CD4-positive, alpha-beta T cell (primary cell): Measurements from ENCODE around the gene OR2F1. TPM values are rescaled to one million over a fixed set of nuclear protein-coding genes. Genes with fewer than 3 reads are reported as not detected.

ENCODE experiments used
- ATAC-seq: fragments of 200-7000 bp; cut with Tn5 transposase; one replicate; pipeline ENCODE4 v1.10.0; 2022; ENCODE audit warnings: mild to moderate bottlenecking; ENCODE audit not compliant: poor library complexity
- CTCF ChIA-PET: fragments of 350-600 bp; sonication (Branson Sonifier 250); formaldehyde crosslinking; loops from one replicate; lab custom pipeline; 2021; ENCODE audit warnings: antibody characterized with exemption, inconsistent platforms; lab: Charles Lee
- POLR2A ChIA-PET: fragments of 350-600 bp; sonication (Branson Sonifier 250); formaldehyde crosslinking; loops from one replicate; lab custom pipeline; 2021; ENCODE audit warnings: antibody characterized with exemption, inconsistent platforms; lab: Charles Lee
- DNase-seq, 14 experiments: peaks; one replicate each; pipeline ENCODE4 v3.0.0-alpha.2; 2013 to 2020; ENCODE audit warnings: mixed read lengths in 2 of 14
- H3K27ac ChIP-seq, 2 donors: one replicate each; pipeline versions ENCODE4 v1.5.1 to v1.7.0; 2013; ENCODE audit warnings: low read length in 2 of 2, low read depth in 1 of 2, mild to moderate bottlenecking in 1 of 2
- H3K27me3 ChIP-seq, 2 experiments: 1 replicate in 1 of 2; 2 replicates in 1 of 2; pipeline versions ENCODE4 v1.6.1 to v1.7.0; 2013; ENCODE audit warnings: low read length in 2 of 2, control low read depth in 1 of 2, mild to moderate bottlenecking in 1 of 2, moderate library complexity in 1 of 2; ENCODE audit not compliant: insufficient read depth in 2 of 2, control insufficient read depth in 1 of 2
- H3K36me3 ChIP-seq: one replicate; pipeline ENCODE4 v1.6.1; 2013; ENCODE audit warnings: low read length, control low read depth; ENCODE audit not compliant: insufficient read depth
- H3K4me1 ChIP-seq: one replicate; pipeline ENCODE4 v1.6.1; 2013; ENCODE audit warnings: low read length, control low read depth; ENCODE audit not compliant: insufficient read depth
- H3K4me3 ChIP-seq: one replicate; pipeline ENCODE4 v1.5.1; 2013; ENCODE audit warnings: mild to moderate bottlenecking, low read length, moderate library complexity
- H3K9me3 ChIP-seq, 2 experiments: 1 replicate in 1 of 2; 2 replicates in 1 of 2; pipeline versions ENCODE4 v1.6.1 to v1.7.0; 2013; ENCODE audit warnings: low read length in 2 of 2, mild to moderate bottlenecking in 2 of 2, control low read depth in 1 of 2, moderate library complexity in 1 of 2; ENCODE audit not compliant: control insufficient read depth in 1 of 2, insufficient read depth in 1 of 2
- H3K27ac Mint-ChIP-seq: one replicate; pipeline ENCODE4 v1.8.0; 2020; ENCODE audit warnings: mixed read lengths
- H3K27me3 Mint-ChIP-seq: one replicate; pipeline ENCODE4 v1.8.0; 2021; ENCODE audit warnings: mixed read lengths
- H3K36me3 Mint-ChIP-seq: one replicate; pipeline ENCODE4 v1.8.0; 2021; ENCODE audit warnings: low read depth, mixed read lengths
- H3K4me1 Mint-ChIP-seq: one replicate; pipeline ENCODE4 v1.8.0; 2021; ENCODE audit warnings: low read depth, mixed read lengths
- H3K4me3 Mint-ChIP-seq: one replicate; pipeline ENCODE4 v1.8.0; 2020; ENCODE audit warnings: mild to moderate bottlenecking, mixed read lengths
- H3K9me3 Mint-ChIP-seq: one replicate; pipeline ENCODE4 v1.8.0; 2020; ENCODE audit warnings: mixed read lengths
- intact Hi-C, 2 experiments: fragments of 100-400 bp; cut with DNase I in 1 of 2; cut with micrococcal nuclease in 1 of 2; formaldehyde crosslinking; loops; one replicate each; pipeline versions ENCODE4 v1.15.1 to v1.9.0; 2023 to 2025; cut with DNase I, micrococcal nuclease
- total RNA-seq, 174 experiments: library from RNA in 2 of 174; stranded (reverse) in 2 of 174; gene quantifications; one replicate each; pipeline ENCODE4 v1.2.3 and lab custom pipeline; 2021 to 2026
- TF ChIP-seq, protein P1 (sequence below): fragments of 200-600 bp; IDR thresholded peaks from one replicate; pipeline ENCODE4 v1.8.0; 2022; ENCODE audit warnings: antibody characterized with exemption, mild to moderate bottlenecking

Gene OR2F1
- total RNA-seq, 2 experiments from 2014 or later: not detected

DNA sequence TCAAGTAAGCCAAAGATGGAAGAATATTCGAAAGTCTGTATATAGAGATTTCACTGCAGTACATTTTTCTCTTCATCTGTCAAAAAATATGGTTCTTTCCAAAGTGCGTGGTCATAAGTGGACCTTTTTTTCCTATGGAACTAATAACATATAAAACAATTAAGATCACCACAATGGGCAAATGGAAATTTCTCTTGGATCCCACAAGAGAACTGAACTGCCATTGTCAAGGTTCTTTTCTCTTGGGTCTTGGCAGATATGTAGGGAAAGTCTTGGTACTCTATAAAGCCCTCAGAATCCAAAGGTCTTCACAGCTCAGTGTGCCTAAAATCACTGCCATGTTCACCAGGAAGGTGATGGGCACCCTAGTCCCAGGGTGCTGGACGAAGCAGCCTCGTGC lies 45.4 kb downstream of the OR2F1 start, which contains the start of gene OR6B1:
Gene OR6B1, plus strand, starts transcription at position 301 of the 400 bp plus-strand sequence. CDS start 3,677 bp downstream, outside the sequence.
- Histone ChIP-seq H3K27me3 (no peaks in the 10 kb centered on the region), H3K36me3 (no peaks in the 10 kb centered on the region), H3K4me1 (no peaks in the 10 kb centered on the region), H3K27ac (no peak within 1 kb of the TSS), H3K4me3 (no peak within 1 kb of the TSS), H3K9me3 (peaks cover 0 to 4% of the 10 kb centered on the region in 2 experiments)
- TF ChIP-seq, protein P1, sequence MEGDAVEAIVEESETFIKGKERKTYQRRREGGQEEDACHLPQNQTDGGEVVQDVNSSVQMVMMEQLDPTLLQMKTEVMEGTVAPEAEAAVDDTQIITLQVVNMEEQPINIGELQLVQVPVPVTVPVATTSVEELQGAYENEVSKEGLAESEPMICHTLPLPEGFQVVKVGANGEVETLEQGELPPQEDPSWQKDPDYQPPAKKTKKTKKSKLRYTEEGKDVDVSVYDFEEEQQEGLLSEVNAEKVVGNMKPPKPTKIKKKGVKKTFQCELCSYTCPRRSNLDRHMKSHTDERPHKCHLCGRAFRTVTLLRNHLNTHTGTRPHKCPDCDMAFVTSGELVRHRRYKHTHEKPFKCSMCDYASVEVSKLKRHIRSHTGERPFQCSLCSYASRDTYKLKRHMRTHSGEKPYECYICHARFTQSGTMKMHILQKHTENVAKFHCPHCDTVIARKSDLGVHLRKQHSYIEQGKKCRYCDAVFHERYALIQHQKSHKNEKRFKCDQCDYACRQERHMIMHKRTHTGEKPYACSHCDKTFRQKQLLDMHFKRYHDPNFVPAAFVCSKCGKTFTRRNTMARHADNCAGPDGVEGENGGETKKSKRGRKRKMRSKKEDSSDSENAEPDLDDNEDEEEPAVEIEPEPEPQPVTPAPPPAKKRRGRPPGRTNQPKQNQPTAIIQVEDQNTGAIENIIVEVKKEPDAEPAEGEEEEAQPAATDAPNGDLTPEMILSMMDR: no peak
- intact Hi-C loops: no loop called here
- CTCF ChIA-PET: no interaction called here
- POLR2A ChIA-PET: no interaction called here
- H3K4me1 Mint-ChIP-seq: no peaks in the 10 kb centered on the region
- peaks cover 10% of the 10 kb centered on the region for H3K27me3 Mint-ChIP-seq
- no peak within 1 kb of the TSS for H3K4me3 Mint-ChIP-seq
- no peak within 1 kb of the TSS for H3K27ac Mint-ChIP-seq
- no peaks in the 10 kb centered on the region for H3K9me3 Mint-ChIP-seq
- H3K36me3 Mint-ChIP-seq: no peaks in the 10 kb centered on the region
- ATAC-seq: no peak
- no peak for DNase-seq

DNA sequence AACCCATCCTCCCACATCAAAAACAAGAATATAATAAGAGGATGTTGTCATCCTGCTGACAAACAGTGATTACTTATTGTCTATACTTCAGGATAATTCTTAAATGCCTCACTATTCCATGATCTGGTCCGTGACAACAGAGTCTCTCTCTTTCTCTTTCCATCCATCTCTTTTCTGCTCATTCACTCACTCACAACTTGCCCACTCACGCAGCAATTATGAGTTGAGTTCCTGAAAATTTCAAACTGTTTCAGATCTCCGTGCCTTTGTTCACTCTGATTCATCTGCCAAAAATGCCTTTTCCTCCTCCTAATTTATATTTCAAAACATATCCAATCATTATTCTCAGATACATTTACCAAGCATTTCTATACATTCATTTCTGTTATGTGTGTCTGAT lies 46.9 kb downstream of the OR2F1 start:
- no peak overlapping the region for H3K27ac Mint-ChIP-seq
- Histone ChIP-seq H3K4me1 (no peaks in the 10 kb centered on the region), H3K4me3 (no peak overlapping the region), H3K27me3 (no peaks in the 10 kb centered on the region), H3K9me3 (no peaks in the 10 kb centered on the region), H3K36me3 (no peaks in the 10 kb centered on the region), H3K27ac (no peak overlapping the region)
- H3K4me1 Mint-ChIP-seq: no peaks in the 10 kb centered on the region
- TF ChIP-seq, protein P1: no peak
- ATAC-seq (no peak), DNase-seq (no peak)
- H3K36me3 Mint-ChIP-seq: no peaks in the 10 kb centered on the region
- no peaks in the 10 kb centered on the region for H3K9me3 Mint-ChIP-seq
- peaks cover 21% of the 10 kb centered on the region for H3K27me3 Mint-ChIP-seq
- ChIA-PET POLR2A (no interaction called here), CTCF (no interaction called here)
- intact Hi-C loops: no loop called here
- no peak overlapping the region for H3K4me3 Mint-ChIP-seq

GRCh38 chr7:144004703-144005102 lies 50.1 kb downstream of the OR2F1 start:
- H3K4me1 Mint-ChIP-seq: no peaks in the 10 kb centered on the region
- ChIA-PET POLR2A (no interaction called here), CTCF (no interaction called here)
- H3K9me3 Mint-ChIP-seq: no peaks in the 10 kb centered on the region
- Histone ChIP-seq H3K36me3 (no peaks in the 10 kb centered on the region), H3K9me3 (peaks cover 0 to 5% of the 10 kb centered on the region in 2 experiments), H3K27ac (no peak overlapping the region), H3K27me3 (no peaks in the 10 kb centered on the region), H3K4me3 (no peak overlapping the region), H3K4me1 (no peaks in the 10 kb centered on the region)
- no peaks in the 10 kb centered on the region for H3K36me3 Mint-ChIP-seq
- no peak for DNase-seq
- TF ChIP-seq, protein P1: no peak
- no peak for ATAC-seq
- no peak overlapping the region for H3K4me3 Mint-ChIP-seq
- H3K27ac Mint-ChIP-seq: no peak overlapping the region
- intact Hi-C loops: no loop called here
- peaks cover 36% of the 10 kb centered on the region for H3K27me3 Mint-ChIP-seq
